ENCODE data around the gene RXRA. TPM values are rescaled to one million over a fixed set of nuclear protein-coding genes. Genes with fewer than 3 reads are reported as not detected.

Gene RXRA
- total and polyA plus RNA-seq, 10 of the 15 experiments (the other 5 are each of a cell fraction or from before 2014, with no cell fraction given), result 0.89 to 36.8 (median 11.1) TPM

- ChIA-PET POLR2A (no interaction called here), RAD21 (ENCODE audit: unreplicated experiment) (no interaction called here), CTCF (no interaction called here), SMC1A (ENCODE audit: uncharacterized antibody, unreplicated experiment) (no interaction called here)
- H3K9ac ChIP-seq (ENCODE audit: control insufficient read depth, insufficient read depth, low read length), result no peak overlapping the region
- no peak overlapping the region for H2AFZ ChIP-seq (ENCODE audit: control insufficient read depth, low read depth, low read length)
- H3K4me2 ChIP-seq (ENCODE audit: control insufficient read depth, insufficient read depth), result no peak overlapping the region
- WGBS (ENCODE audit: insufficient coverage, insufficient replicate concordance, low lambda C conversion rate, missing lambda C conversion rate), result 46% methylated on average over 5 of the region's 7 CpGs
- intact Hi-C loops (cut with micrococcal nuclease; ENCODE audit: unreplicated experiment) (no loop called here), in situ Hi-C loops (cut with MboI) (no loop called here)
- no peaks in the 10 kb centered on the region for H3K4me1 ChIP-seq (ENCODE audit: control insufficient read depth, insufficient read depth, low read length)
- no peak for TF ChIP-seq RB1 (IDR thresholded peaks at IDR 0.05; ENCODE audit: borderline replicate concordance)
- no peak for TF ChIP-seq BMI1 (IDR thresholded peaks at IDR 0.05; ENCODE audit: borderline replicate concordance)
- TF ChIP-seq STAT3 (IDR thresholded peaks at IDR 0.05; ENCODE audit: low read depth, low read length), result no peak
- TF ChIP-seq PAX5 (IDR thresholded peaks at IDR 0.05; ENCODE audit: borderline replicate concordance, low read depth, low read length), result no peak
- TF ChIP-seq SIN3A (IDR thresholded peaks at IDR 0.05; ENCODE audit: low read depth, low read length), result no peak
- TF ChIP-seq, protein P1, sequence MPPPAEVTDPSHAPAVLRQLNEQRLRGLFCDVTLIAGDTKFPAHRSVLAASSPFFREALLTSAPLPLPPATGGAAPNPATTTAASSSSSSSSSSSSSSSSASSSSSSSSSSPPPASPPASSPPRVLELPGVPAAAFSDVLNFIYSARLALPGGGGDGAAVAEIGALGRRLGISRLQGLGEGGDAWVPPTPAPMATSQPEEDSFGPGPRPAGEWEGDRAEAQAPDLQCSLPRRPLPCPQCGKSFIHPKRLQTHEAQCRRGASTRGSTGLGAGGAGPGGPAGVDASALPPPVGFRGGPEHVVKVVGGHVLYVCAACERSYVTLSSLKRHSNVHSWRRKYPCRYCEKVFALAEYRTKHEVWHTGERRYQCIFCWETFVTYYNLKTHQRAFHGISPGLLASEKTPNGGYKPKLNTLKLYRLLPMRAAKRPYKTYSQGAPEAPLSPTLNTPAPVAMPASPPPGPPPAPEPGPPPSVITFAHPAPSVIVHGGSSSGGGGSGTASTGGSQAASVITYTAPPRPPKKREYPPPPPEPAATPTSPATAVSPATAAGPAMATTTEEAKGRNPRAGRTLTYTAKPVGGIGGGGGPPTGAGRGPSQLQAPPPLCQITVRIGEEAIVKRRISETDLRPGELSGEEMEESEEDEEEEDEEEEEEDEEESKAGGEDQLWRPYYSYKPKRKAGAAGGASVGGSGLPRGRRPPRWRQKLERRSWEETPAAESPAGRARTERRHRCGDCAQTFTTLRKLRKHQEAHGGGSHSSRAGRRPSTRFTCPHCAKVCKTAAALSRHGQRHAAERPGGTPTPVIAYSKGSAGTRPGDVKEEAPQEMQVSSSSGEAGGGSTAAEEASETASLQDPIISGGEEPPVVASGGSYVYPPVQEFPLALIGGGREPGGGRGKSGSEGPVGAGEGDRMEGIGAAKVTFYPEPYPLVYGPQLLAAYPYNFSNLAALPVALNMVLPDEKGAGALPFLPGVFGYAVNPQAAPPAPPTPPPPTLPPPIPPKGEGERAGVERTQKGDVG (CRISPR knock-in tag; IDR thresholded peaks at IDR 0.05), result no peak
- no peak for TF ChIP-seq FOS (IDR thresholded peaks at IDR 0.05; ENCODE audit: borderline replicate concordance, extremely low read depth, insufficient read length)
- TF ChIP-seq, protein P2, sequence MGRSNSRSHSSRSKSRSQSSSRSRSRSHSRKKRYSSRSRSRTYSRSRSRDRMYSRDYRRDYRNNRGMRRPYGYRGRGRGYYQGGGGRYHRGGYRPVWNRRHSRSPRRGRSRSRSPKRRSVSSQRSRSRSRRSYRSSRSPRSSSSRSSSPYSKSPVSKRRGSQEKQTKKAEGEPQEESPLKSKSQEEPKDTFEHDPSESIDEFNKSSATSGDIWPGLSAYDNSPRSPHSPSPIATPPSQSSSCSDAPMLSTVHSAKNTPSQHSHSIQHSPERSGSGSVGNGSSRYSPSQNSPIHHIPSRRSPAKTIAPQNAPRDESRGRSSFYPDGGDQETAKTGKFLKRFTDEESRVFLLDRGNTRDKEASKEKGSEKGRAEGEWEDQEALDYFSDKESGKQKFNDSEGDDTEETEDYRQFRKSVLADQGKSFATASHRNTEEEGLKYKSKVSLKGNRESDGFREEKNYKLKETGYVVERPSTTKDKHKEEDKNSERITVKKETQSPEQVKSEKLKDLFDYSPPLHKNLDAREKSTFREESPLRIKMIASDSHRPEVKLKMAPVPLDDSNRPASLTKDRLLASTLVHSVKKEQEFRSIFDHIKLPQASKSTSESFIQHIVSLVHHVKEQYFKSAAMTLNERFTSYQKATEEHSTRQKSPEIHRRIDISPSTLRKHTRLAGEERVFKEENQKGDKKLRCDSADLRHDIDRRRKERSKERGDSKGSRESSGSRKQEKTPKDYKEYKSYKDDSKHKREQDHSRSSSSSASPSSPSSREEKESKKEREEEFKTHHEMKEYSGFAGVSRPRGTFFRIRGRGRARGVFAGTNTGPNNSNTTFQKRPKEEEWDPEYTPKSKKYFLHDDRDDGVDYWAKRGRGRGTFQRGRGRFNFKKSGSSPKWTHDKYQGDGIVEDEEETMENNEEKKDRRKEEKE (IDR thresholded peaks at IDR 0.05), result no peak
- no peak for TF ChIP-seq CHD4 (IDR thresholded peaks at IDR 0.05)
- H3K4me3 ChIP-seq, result no peak overlapping the region
- no peaks in the 10 kb centered on the region for H3K9me3 ChIP-seq (replicated peaks; ENCODE audit: control insufficient read depth, insufficient read depth, low read length)
- H4K20me1 ChIP-seq (ENCODE audit: control insufficient read depth, insufficient read depth), result no peaks in the 10 kb centered on the region
- ATAC-seq (no peak), FAIRE-seq (no peak), DNase-seq (ENCODE audit: low read depth, low spot score) (no peak)
- H3K36me3 ChIP-seq (ENCODE audit: control insufficient read depth in 2 of 2, insufficient read depth in 2 of 2, low read length in 1 of 2), result no peaks in the 10 kb centered on the region
- no TSS peak for BruUV-seq (replicated peaks)
- H3K27me3 ChIP-seq (replicated peaks in 1 of 2; ENCODE audit: control insufficient read depth in 2 of 2, insufficient read depth in 2 of 2, low read length in 1 of 2), result no peaks in the 10 kb centered on the region; a peak in 1 of 4 replicates
- H3K79me2 ChIP-seq (ENCODE audit: control insufficient read depth, insufficient read depth, low read length), result no peaks in the 10 kb centered on the region
- H3K27ac ChIP-seq (ENCODE audit: control insufficient read depth, insufficient read depth), result no peak overlapping the region
Measured at GRCh38 chr9:134342746-134343115, 16.5 kb downstream of the RXRA start.

Data from GM12878 (cell line).